Pancreas (tissue), 10 donors: ENCODE results near the gene CA14. TPM values are rescaled to one million over a fixed set of nuclear protein-coding genes. Genes with fewer than 3 reads are reported as not detected.
"Not testable (repeated sequence)": the region's sequence is repeated elsewhere in the genome, so short reads cannot be mapped to it uniquely, and the experiment has no call there.

Experiments
- ATAC-seq, 4 donors: fragments of 200-7000 bp; cut with Tn5 transposase; one replicate each; pipeline versions ENCODE4 v1.8.0 to v1.9.1; 2020; ENCODE audit warnings: mild to moderate bottlenecking in 4 of 4, moderate library complexity in 4 of 4
- DNase-seq, 6 donors: peaks; one replicate each; pipeline ENCODE4 v3.0.0-alpha.2; 2020
- FAIRE-seq: peaks from 2 replicates; lab custom pipeline; 2012; peaks lifted over from hg19 to GRCh38; lab: Jason Lieb, UNC
- H3K27ac ChIP-seq, 4 donors: fragments of 200-600 bp; sonication (generic); 1 replicate in 3 of 4; 2 replicates in 1 of 4; pipeline versions ENCODE4 v1.5.0 to v1.8.0; 2020
- H3K27me3 ChIP-seq, 4 donors: fragments of 200-600 bp; one replicate each; pipeline ENCODE4 v1.8.0; 2021
- H3K36me3 ChIP-seq, 3 donors: fragments of 200-600 bp; sonication (generic) in 1 of 3; one replicate each; pipeline versions ENCODE4 v1.5.0 to v1.8.0; 2020 to 2021
- H3K4me1 ChIP-seq, 3 donors: fragments of 200-600 bp; one replicate each; pipeline ENCODE4 v1.8.0; 2021
- H3K4me3 ChIP-seq, 4 donors: fragments of 200-600 bp; sonication (generic) in 2 of 4; one replicate each; pipeline versions ENCODE4 v1.5.0 to v1.8.0; 2020 to 2021
- H3K9me3 ChIP-seq, 4 donors: fragments of 200-600 bp; one replicate each; pipeline ENCODE4 v1.8.0; 2021
- WGBS, 2 donors: extraction: QIAGEN DNeasy Blood & Tissue Kit; methylation state at CpG; one replicate each; pipeline ENCODE4 v1.1.7; 2013; 5-methylcytosine and 5-hydroxymethylcytosine counted together
- intact Hi-C, 3 donors: fragments of 100-400 bp; cut with DNase I; formaldehyde crosslinking; loops; one replicate each; pipeline versions ENCODE4 v1.11.1 to v1.14.2; 2022
- polyA plus RNA-seq, 2 donors: library from polyadenylated mRNA; stranded (reverse); fragments of 200-250 nt; gene quantifications; one replicate each; pipeline ENCODE4 v1.2.3, GENCODE V29; 2013
- total RNA-seq, 6 donors: library from RNA; stranded (reverse); fragmentation: NEBNext Ultra II Directional in 4 of 6; extraction: Animal tissue kit (Norgen Biotek cat#: 25700) in 4 of 6; gene quantifications; one replicate each; pipeline versions ENCODE4 v1.2.1 to v1.2.4, GENCODE V29; 2021 to 2023
- TF ChIP-seq, protein P1 (sequence below), 4 donors: fragments of 200-600 bp; sonication (generic) in 3 of 4; IDR thresholded peaks; one replicate each; pipeline versions ENCODE4 v1.5.0 to v1.8.0; 2021; ENCODE audit warnings: antibody characterized with exemption in 4 of 4
- donor health status: healthy with polysubstance abuse.
- donor health status: DM: no; HTN: no; CAD: no; lungs with moderate emphysema.
- donor health status: DM: no; HTN: no; CAD: no.
- donor health status: control.
- donor health status: control.
- donor health status: Bipolar disorder and iron deficiency.
- donor health status: DM: yes; HTN: yes; CAD: no.
- donor health status: DM: no; HTN: no; CAD: no.
- donor health status: DM: no; HTN: no; CAD: no.
- donor health status: DM: yes; HTN: yes; CAD: no.

Gene CA14
- total and polyA plus RNA-seq, 8 donors = 0.14 to 0.19 (median 0.19) TPM; not detected in 5

DNA sequence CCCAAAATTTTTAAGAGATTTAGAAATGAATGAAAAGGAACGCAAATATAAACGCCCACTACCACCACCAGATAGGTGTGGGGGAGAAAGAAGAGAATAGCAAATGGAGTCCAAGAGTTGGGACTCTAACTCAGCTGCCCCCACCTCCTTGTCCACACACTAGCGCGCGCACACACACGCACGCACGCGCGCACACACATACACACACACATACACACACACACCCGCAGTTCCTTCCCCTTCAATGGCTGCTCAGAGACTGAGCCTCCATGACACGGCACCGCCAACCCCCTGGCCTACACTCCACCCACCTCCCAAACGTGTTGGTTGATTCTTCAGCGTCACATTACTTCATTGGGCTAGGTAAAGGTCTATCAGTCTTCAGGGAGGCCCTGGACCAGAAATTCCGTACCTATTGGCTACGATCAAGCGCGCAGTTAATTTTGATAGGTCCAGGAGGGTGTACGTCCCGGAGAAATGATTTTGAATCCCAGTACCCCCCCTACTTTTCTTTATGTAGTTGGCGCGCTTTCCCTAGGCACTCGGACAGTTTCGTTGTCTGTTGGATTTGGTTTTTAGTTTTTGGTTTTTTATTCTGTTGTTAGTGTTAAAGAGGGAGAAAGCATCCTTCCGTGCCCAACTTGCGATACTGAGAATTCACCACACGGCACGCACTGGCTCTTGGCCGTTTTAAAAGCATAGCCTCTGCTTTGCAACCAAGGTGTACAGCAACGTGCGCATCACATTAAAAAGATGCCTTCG is 21.5 kb upstream of the CA14 start, which contains the start of gene ANP32E:
Gene ANP32E, minus strand, starts transcription at position 261 of the 762 bp plus-strand sequence. CDS start 326 bp downstream, outside the sequence.
- peak; percentile 90 to 96 (median 94) for ATAC-seq
- intact Hi-C loops = no loop called here
- peak; percentile 85 to 96 (median 94) for DNase-seq
- no peaks in the 10 kb centered on the region for H3K9me3 ChIP-seq
- H3K27ac ChIP-seq = peak within 1 kb of the TSS; percentile 71 to 92 (median 84)
- no peaks in the 10 kb centered on the region for H3K27me3 ChIP-seq
- no peaks in the 10 kb centered on the region for H3K36me3 ChIP-seq
- FAIRE-seq = peak; percentile 96
- TF ChIP-seq, protein P1, sequence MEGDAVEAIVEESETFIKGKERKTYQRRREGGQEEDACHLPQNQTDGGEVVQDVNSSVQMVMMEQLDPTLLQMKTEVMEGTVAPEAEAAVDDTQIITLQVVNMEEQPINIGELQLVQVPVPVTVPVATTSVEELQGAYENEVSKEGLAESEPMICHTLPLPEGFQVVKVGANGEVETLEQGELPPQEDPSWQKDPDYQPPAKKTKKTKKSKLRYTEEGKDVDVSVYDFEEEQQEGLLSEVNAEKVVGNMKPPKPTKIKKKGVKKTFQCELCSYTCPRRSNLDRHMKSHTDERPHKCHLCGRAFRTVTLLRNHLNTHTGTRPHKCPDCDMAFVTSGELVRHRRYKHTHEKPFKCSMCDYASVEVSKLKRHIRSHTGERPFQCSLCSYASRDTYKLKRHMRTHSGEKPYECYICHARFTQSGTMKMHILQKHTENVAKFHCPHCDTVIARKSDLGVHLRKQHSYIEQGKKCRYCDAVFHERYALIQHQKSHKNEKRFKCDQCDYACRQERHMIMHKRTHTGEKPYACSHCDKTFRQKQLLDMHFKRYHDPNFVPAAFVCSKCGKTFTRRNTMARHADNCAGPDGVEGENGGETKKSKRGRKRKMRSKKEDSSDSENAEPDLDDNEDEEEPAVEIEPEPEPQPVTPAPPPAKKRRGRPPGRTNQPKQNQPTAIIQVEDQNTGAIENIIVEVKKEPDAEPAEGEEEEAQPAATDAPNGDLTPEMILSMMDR (IDR thresholded peaks at IDR 0.05) = peak in 1 of 4 donors; percentile 12
- H3K4me1 ChIP-seq = peaks cover 0 to 4% (median 3%) of the 10 kb centered on the region in 3 donors
- 0 to 1% methylated on average over 27 to 33 of the region's 33 CpGs for WGBS, 2 donors
- H3K4me3 ChIP-seq = peak within 1 kb of the TSS; percentile 26 to 70 (median 54)

DNA sequence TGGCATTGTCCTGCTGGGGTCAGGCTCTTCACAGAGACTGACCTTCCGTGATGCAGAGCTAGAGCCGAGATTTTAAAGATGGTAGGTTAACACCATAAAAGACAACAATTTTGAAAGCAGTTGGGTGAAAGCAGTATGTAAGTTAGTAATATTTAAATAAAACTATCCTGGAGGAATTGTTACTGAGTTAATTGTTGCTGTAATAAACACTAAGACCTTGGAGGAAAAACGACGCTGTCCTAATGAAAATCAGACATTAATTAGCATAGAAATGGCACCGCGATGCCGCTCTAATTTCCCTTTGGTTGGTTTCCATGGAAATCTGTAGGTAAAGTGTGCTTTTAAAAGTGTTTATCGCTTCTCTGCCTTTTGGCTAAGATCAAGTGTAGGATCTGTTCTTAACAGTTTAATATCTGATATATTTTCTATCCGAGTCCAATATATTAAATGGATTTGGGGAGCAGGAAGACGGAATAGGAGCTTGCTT is 20.9 kb upstream of the CA14 start:
- peak overlapping the region; percentile 4 to 70 (median 36) for H3K4me3 ChIP-seq
- no peaks in the 10 kb centered on the region for H3K27me3 ChIP-seq
- H3K9me3 ChIP-seq = no peaks in the 10 kb centered on the region
- 22 to 26% methylated on average over 10 of the region's 10 CpGs for WGBS, 2 donors
- DNase-seq (no peak), FAIRE-seq (no peak), ATAC-seq (no peak)
- intact Hi-C loops = no loop called here
- H3K27ac ChIP-seq = no peak overlapping the region
- TF ChIP-seq, protein P1 (IDR thresholded peaks at IDR 0.05) = no peak
- no peaks in the 10 kb centered on the region for H3K36me3 ChIP-seq
- H3K4me1 ChIP-seq = peaks cover 0 to 4% (median 3%) of the 10 kb centered on the region in 3 donors

GRCh38 chr1:150237176-150237575 is 20.4 kb upstream of the CA14 start:
- intact Hi-C loops, ATAC-seq, H3K36me3 ChIP-seq, H3K27me3 ChIP-seq, DNase-seq, FAIRE-seq, H3K9me3 ChIP-seq, H3K27ac ChIP-seq, H3K4me3 ChIP-seq, H3K4me1 ChIP-seq: not testable (repeated sequence)
- WGBS, 2 donors = 89 to 93% methylated on average over 13 of the region's 13 CpGs

DNA sequence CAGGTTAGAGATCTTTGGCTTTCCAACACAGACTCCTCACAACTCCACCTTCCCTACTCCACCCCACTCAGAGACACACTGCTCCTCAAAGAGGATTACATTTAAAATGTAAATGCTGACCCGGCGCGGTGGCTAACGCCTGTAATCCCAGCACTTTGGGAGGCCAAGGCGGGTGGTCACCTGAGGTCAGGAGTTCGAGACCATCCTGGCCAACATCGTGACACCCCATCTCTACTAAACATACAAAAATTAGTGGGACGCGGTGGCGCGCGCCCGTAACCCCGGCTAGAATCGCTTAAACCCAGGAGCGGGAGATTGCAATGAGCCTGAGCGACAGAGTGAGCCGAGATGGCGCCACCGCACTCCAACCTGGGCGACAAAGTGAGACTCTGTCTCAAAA is 19.8 kb upstream of the CA14 start:
- Histone ChIP-seq H3K27me3 (no peaks in the 10 kb centered on the region), H3K36me3 (no peaks in the 10 kb centered on the region), H3K9me3 (no peaks in the 10 kb centered on the region), H3K27ac (no peak overlapping the region), H3K4me1 (peaks cover 0 to 4% (median 3%) of the 10 kb centered on the region in 3 donors), H3K4me3 (no peak overlapping the region)
- TF ChIP-seq, protein P1 (IDR thresholded peaks at IDR 0.05) = no peak
- no peak for DNase-seq
- 89 to 91% methylated on average over 21 of the region's 21 CpGs for WGBS, 2 donors
- no peak for ATAC-seq
- no peak for FAIRE-seq
- intact Hi-C loops = no loop called here

- Histone ChIP-seq H3K4me3 (no peak overlapping the region), H3K27ac (no peak overlapping the region), H3K36me3 (no peaks in the 10 kb centered on the region), H3K4me1 (no peaks in the 10 kb centered on the region), H3K9me3 (no peaks in the 10 kb centered on the region), H3K27me3 (no peaks in the 10 kb centered on the region)
- ATAC-seq (no peak), DNase-seq (no peak), FAIRE-seq (no peak)
- intact Hi-C loops = no loop called here
- 88 to 95% methylated on average over 3 of the region's 3 CpGs for WGBS, 2 donors
- TF ChIP-seq, protein P1 (IDR thresholded peaks at IDR 0.05) = no peak
Observed at GRCh38 chr1:150243003-150243402, 14.6 kb upstream of the CA14 start.
